Type B pancreatic cell (in vitro differentiated cells): ENCODE data around the gene FYN. TPM values are rescaled to one million over a fixed set of nuclear protein-coding genes. Genes with fewer than 3 reads are reported as not detected.

Source experiments
- DNase-seq: peaks from one replicate; pipeline ENCODE4 v3.0.0; 2021; ENCODE audit warnings: mixed read lengths; ENCODE audit not compliant: unreplicated experiment; ENCODE audit errors: extremely low spot score
- H3K27ac Mint-ChIP-seq: 2 replicates; pipeline ENCODE4 v1.8.0; 2021; ENCODE audit warnings: mild to moderate bottlenecking, mixed read lengths
- H3K27me3 Mint-ChIP-seq: 2 replicates; pipeline ENCODE4 v1.8.0; 2021; ENCODE audit warnings: mixed read lengths
- H3K36me3 Mint-ChIP-seq: 2 replicates; pipeline ENCODE4 v1.8.0; 2021; ENCODE audit warnings: mixed read lengths
- H3K4me1 Mint-ChIP-seq: one replicate; pipeline ENCODE4 v1.8.0; 2021; ENCODE audit warnings: mixed read lengths; ENCODE audit not compliant: unreplicated experiment
- H3K4me3 Mint-ChIP-seq: 2 replicates; pipeline ENCODE4 v1.8.0; 2021; ENCODE audit warnings: mild to moderate bottlenecking, mixed read lengths
- H3K9me3 Mint-ChIP-seq: 2 replicates; pipeline ENCODE4 v1.8.0; 2021; ENCODE audit warnings: mixed read lengths
- total RNA-seq: library from RNA; stranded (reverse); gene quantifications from 2 replicates; pipeline ENCODE4 v1.2.1, GENCODE V29; 2021; ENCODE audit warnings: low replicate concordance
- TF ChIP-seq, protein P1 (sequence below): fragments of 200-600 bp; sonication (generic); conservative IDR thresholded peaks from 2 replicates; pipeline ENCODE4 v1.5.0; 2021; ENCODE audit warnings: antibody characterized with exemption, mild to moderate bottlenecking

Gene FYN
- total RNA-seq, 1 donor from 2014 or later: 131 TPM

DNA sequence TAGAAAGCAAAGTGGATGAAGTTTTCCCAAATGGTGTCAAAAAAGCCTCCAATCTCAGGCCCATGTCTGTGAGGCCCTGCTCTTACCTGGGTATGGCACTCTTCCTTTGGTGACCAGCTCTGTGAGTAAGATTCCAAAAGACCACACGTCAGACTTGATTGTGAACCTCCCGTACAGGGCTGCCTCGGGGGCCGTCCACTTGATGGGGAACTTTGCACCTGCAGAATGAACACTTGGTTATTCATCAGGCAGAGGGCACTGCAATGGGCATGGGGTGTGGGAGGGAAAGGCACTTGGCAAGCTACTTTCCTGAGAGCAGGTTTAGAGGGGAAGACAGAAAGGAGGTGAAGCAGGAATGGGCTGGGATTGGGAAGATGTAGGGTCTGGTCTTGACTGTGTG lies 198.8 kb downstream of the FYN start:
- peaks cover 36% of the 10 kb centered on the region for H3K4me1 Mint-ChIP-seq
- no peaks in the 10 kb centered on the region for H3K9me3 Mint-ChIP-seq

DNA sequence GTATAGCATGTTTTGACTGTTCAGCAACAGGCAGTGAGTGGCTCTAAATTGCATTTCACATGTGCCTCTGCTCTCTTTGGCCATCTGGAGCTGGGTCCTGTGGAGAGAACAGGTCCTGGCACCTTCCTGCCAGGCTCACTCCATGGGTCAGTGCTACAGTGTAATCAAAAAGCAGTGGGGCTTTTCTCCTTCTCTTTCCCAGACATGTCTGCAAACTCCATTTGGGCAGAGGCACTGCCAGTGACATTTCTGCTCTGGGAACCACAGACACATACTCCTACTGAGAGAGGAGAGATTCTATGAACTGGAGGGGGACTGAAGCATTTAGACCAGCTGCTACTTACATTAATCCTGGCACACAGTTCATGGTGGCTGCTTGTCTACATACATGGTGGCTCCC lies 199.3 kb downstream of the FYN start:
- TF ChIP-seq, protein P1, sequence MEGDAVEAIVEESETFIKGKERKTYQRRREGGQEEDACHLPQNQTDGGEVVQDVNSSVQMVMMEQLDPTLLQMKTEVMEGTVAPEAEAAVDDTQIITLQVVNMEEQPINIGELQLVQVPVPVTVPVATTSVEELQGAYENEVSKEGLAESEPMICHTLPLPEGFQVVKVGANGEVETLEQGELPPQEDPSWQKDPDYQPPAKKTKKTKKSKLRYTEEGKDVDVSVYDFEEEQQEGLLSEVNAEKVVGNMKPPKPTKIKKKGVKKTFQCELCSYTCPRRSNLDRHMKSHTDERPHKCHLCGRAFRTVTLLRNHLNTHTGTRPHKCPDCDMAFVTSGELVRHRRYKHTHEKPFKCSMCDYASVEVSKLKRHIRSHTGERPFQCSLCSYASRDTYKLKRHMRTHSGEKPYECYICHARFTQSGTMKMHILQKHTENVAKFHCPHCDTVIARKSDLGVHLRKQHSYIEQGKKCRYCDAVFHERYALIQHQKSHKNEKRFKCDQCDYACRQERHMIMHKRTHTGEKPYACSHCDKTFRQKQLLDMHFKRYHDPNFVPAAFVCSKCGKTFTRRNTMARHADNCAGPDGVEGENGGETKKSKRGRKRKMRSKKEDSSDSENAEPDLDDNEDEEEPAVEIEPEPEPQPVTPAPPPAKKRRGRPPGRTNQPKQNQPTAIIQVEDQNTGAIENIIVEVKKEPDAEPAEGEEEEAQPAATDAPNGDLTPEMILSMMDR: no peak
- no peak overlapping the region for H3K4me3 Mint-ChIP-seq

More for the DNA sequence above, 198.8 kb downstream of the FYN start:
- DNase-seq: no peak
- H3K27me3 Mint-ChIP-seq: no peaks in the 10 kb centered on the region
- no peak overlapping the region for H3K4me3 Mint-ChIP-seq
- no peak overlapping the region for H3K27ac Mint-ChIP-seq
- peaks cover 42% of the 10 kb centered on the region for H3K36me3 Mint-ChIP-seq
- TF ChIP-seq, protein P1: no peak

DNA sequence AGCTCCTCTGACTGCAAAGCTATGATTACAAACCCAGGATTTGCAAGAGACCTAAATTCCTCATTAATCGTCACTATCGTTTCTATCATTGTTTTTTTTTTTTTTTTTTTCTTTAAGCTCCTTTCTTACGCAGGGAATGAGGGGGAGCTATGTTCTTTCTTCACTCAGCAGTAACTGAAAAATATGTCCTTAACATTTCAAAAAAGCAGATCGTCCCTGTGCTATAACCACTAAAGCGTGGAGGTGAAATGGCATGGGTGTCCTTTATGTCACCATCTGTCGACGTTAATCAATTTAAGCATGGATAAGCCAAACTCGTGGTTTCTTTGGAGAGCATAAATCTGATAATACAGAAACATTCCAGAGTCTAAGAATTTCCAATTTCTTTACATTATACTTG lies 199.7 kb downstream of the FYN start:
- H3K9me3 Mint-ChIP-seq: no peaks in the 10 kb centered on the region
- no peaks in the 10 kb centered on the region for H3K27me3 Mint-ChIP-seq
- H3K36me3 Mint-ChIP-seq: peaks cover 37% of the 10 kb centered on the region
- no peak for DNase-seq
- H3K27ac Mint-ChIP-seq: peak overlapping the region; percentile 25
- TF ChIP-seq, protein P1: no peak
- H3K4me1 Mint-ChIP-seq: peaks cover 39% of the 10 kb centered on the region
- peak overlapping the region; percentile 29 for H3K4me3 Mint-ChIP-seq

More for the DNA sequence above, 199.3 kb downstream of the FYN start:
- H3K27me3 Mint-ChIP-seq: no peaks in the 10 kb centered on the region
- DNase-seq: no peak
- H3K9me3 Mint-ChIP-seq: no peaks in the 10 kb centered on the region
- peaks cover 41% of the 10 kb centered on the region for H3K36me3 Mint-ChIP-seq
- peak overlapping the region; percentile 25 for H3K27ac Mint-ChIP-seq
- peaks cover 36% of the 10 kb centered on the region for H3K4me1 Mint-ChIP-seq

DNA sequence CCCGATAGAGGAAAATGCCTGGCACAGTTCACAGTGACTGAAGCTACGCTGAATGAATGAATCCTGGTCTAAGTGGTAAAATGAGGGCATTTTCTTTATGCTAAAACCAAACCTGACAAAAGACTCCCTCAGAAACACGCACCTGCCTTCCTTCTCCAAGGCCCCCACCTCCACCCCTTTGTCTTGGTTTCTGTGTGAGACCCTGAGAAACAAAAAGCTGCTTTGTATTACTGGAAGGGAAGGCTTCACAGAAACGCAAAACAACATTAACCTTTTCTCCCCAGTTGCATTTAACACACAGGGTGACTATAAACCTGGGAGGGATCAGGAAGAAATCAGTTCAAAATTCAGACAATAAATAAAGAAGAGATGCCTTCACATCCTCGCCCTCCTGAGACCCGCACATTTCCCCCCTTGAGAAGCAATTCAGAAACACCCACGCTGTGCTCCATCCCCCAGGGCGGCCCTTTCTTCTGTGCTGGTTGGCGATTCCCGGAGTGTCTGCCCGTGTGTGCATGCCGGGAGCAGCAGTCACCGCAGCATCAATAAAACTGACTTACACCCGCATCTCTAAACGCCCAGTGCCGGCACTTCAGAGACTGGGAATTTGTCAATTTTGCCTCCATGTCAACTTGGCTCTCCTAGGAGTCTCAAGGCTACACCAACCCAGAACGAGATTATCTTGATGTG lies 200.3 kb downstream of the FYN start:
- Mint-ChIP-seq H3K4me3 (peak overlapping the region; percentile 29), H3K4me1 (peaks cover 45% of the 10 kb centered on the region), H3K27ac (peak overlapping the region; percentile 25), H3K36me3 (peaks cover 39% of the 10 kb centered on the region), H3K27me3 (no peaks in the 10 kb centered on the region), H3K9me3 (no peaks in the 10 kb centered on the region)
- no peak for DNase-seq
- TF ChIP-seq, protein P1: no peak

DNA sequence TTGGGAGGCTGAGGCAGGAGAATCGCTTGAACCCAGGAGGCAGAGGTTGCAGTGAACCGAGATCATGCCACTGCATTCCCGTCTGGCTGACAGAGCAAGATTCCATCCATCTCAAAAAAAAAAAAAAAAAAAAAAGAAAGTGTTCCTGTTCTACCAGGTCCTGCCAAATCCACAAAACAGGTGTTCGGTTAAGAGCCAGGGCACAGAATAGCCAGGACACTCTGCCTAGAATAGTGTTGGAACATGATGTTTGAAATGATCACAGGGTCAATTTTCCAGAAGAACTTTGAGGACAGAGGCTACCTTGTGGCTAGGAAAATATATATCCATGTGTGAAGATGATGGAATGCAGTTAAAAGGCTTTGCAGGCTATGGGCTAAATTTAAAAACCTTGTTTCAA lies 203.9 kb downstream of the FYN start:
- no peaks in the 10 kb centered on the region for H3K27me3 Mint-ChIP-seq
- peaks cover 46% of the 10 kb centered on the region for H3K36me3 Mint-ChIP-seq
- TF ChIP-seq, protein P1: no peak
- H3K27ac Mint-ChIP-seq: peak overlapping the region; percentile 46
- H3K4me3 Mint-ChIP-seq: no peak overlapping the region
- H3K4me1 Mint-ChIP-seq: peaks cover 42% of the 10 kb centered on the region
- H3K9me3 Mint-ChIP-seq: no peaks in the 10 kb centered on the region
- no peak for DNase-seq
